NCI-H1694 (cell line): ENCODE data around the gene MAD1L1.

Experiments used
- DNase-seq: peaks from one replicate; lab custom pipeline; 2025; lab: John Stamatoyannopoulos, UW

Gene MAD1L1

GRCh38 chr7:2156756-2157472 is 75.8 kb downstream of the MAD1L1 start:
- DNase-seq = no peak

- no peak for DNase-seq
These were observed 77.9 kb downstream of the MAD1L1 start for GRCh38 chr7:2154831-2155230.

DNA sequence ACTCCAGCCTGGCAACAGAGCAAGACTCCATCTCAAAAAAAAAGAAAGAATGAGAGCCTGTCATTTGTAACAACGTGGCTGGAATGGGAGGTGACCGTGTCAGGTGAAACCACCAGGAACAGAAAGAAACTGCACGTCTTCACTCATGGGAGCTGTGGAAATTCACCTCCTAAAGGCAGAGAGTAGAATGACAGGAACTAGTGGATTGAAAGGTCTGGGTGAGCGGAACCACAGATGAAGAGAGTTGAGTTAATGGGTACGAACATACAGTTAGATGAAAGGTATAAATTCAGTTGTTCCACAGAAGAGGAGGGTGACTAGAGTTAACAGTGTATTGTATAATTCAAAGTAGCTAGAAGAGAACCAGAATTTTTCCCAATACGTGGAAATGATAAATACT is 78.6 kb downstream of the MAD1L1 start:
- DNase-seq = no peak

- no peak for DNase-seq
These were observed 80.1 kb downstream of the MAD1L1 start for GRCh38 chr7:2152646-2153045.

DNA sequence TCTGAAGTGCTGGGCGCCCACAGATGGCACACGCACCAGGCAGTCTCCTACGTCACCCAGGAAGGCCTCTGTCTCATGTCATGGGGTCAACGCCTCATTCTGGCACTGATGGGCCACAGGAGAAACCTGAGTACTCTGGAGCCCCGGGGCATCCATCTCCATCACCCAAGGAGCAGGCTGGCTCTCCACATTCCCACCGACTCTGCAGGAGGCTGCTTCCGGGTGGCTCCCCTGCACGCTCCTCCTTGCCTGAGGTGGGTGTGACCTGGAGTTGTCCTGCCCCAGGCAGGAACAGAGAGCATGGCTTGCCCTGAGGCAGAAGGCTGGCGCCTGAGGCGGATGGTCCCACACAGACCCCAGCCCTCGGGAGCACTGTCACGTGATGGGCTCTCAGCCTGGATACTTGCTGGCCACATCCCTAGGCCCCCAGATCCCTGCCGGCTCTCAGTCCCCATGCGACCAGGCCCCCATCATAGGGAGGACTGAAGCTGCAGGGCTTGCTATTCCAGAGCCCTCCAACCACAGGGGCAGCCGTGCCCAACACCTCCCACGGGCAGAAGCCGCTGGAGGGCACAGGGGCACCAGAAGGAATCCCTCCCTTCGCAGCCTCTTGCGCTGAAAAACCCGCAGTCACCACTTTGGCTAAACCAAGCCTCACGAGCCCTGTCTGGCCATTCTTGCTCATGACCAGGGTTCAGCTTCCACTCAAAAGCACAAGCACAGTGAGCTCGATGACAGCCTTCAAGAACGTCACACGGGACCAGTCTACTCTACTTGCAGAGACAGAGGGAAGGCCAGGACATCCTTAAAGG is 80.7 kb downstream of the MAD1L1 start:
- DNase-seq = no peak

DNA sequence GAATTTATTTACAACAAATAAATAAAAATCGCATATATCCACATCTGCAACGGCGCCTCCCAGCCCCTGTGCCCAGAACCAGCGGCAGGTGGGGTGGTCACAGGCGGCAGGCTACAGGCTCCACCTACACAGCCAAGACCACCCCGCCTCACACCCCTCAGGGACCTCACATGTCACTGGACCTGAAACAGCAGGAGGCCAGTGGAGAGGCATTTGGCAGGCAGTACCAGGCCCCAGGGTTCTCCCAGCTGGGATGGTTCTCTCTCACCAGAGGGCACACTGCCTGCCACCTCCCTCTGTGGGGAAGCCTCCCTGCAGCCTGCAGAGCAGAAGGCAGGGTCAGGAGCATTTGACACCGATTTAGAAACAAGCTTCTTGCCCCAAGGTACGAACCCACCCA is 81.5 kb downstream of the MAD1L1 start:
- no peak for DNase-seq

DNA sequence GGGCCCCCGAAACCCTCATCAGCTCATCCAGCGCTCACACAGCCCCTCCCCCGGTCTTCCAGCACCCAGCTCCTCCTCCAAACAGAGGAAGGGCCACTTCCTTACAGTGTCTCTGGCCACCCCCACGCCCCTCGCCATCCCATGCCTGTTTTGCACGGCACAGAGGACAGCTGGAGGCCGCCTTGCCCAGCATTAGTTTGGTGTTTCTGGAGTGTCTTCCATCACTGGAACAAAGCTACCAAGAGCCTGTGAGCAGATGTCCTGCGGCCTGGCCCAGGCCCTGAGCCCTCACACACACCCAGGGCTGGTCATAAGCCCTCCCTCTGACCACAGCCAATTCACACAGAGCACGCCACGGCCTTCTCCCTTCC is 82.3 kb downstream of the MAD1L1 start:
- no peak for DNase-seq

- DNase-seq = no peak
These were observed 82.9 kb downstream of the MAD1L1 start for GRCh38 chr7:2149672-2150444.

GRCh38 chr7:2148814-2149213 is 83.9 kb downstream of the MAD1L1 start:
- DNase-seq = no peak

- DNase-seq = no peak
These were observed 84.6 kb downstream of the MAD1L1 start for GRCh38 chr7:2148189-2148588.

DNA sequence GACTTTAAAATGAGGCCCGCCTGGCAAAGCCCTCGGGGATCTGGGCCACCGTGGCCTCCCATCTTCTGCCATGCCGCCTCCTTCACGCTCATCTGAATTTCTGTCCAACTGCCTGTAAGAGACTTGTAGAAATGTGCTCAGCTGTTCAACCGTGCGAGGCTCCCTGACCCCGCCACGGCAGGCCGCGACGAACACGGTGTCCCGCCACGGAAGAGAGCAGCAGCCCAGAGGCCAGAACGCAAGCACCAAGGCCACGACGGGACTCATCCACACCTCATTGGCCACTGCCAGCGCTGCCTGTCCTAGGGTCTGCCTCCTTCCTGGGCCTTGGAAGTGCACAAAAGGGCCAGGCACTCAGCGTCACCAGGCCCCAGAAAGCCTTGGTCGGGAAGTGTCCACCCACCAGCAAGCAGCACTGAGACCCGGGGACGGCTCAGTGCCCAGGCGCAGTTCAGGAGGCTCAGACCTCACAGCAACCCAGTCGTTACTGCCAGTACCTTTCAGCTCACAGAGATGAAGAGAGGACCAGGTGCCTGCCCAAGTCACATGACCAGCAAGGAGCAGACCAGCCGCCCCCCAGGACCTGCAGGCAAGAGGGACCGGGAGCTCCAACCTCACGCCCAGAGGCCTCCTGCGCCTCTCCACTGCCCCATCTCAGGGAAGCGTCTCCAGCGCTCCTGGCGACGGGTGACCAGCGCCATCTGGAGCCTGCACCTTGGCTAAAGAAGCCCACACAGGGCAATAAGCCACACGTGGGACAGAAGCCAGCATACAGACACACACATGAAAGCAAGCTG is 85.9 kb downstream of the MAD1L1 start:
- no peak for DNase-seq

DNA sequence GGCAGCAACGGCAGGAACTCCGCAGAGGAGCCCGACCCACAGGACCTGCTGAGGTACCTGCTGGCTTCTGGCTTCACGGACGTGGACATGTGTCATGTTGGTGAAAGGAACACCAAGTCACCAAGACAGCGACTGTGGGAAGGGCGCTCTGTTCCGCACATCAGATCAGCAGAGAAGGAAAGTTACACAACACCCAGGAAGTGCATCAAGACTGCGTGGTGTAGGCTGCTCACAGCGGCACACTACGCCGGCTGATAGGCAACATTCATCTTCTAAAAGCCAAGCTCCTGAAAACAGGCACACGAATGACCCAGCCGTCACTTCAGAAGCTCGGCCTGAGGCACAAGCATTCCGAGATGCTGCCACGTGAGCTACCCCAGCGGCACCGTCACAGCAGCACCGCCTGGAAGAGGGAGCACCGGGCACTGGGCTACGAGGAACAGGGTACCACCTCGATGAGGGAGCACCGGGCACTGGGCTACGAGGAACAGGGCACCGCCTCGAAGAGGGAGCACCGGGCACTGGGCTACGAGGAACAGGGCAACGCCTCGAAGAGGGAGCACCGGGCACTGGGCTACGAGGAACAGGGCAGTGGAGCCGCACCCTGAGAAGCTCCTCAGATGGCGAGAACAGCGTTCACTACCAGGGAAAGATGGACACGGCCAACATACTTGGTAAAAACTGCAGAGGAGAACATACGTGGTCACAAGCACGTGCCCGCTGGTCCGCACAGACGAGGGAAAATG is 86.7 kb downstream of the MAD1L1 start:
- no peak for DNase-seq

- no peak for DNase-seq
These were observed 87.8 kb downstream of the MAD1L1 start for GRCh38 chr7:2144926-2145325.

DNA sequence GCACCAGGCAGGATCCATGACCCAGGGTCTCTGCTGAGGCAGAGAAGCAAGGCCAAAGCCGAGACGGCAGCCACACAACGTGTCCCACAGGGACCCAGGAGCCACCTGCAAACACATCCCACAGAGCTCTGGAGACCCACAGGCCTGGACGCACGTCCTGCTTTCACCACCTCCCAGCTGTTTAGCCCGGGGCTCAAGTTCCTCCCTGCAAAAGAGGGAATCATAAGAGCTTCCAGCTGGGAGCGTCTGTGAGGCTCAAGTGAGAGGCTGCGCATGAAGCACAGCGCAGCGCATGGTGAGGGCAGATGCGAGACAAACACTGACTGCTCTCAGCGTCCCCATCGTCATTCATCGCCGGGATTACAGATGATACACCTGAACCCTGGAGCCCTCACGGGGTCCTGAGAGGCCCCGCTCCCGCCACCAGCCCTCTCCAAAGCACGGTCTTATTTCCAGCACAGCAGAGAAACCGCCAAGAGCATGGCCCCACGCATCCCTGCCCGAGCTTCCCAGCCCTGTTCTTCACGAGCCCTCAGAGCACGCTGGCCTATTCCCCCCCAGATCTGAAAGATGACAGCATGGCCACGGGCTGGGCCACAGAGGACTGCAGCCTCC is 88.7 kb downstream of the MAD1L1 start:
- DNase-seq = no peak

- no peak for DNase-seq
These were observed 89.3 kb downstream of the MAD1L1 start for GRCh38 chr7:2143450-2143849.

DNA sequence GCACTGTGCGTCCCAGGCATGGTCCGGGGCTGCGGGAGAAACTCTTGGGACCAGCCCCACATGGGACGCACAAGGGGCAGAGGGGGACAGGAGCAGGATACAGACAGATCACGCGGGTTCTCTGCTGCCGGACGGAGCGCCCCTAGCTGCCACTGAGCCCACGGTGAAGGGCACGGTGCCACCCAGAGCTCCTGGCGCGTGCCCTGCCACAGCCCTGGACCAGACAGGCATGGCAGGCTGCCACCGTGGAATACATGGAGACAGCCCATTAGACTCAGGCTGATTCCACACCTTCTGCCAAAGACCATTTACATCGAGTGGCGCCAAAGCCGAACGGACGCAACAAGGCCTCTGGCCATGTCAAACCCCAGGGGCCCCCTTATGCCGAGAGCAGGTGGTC is 90.4 kb downstream of the MAD1L1 start:
- DNase-seq = no peak

GRCh38 chr7:2141651-2142050 is 91.1 kb downstream of the MAD1L1 start:
- no peak for DNase-seq

DNA sequence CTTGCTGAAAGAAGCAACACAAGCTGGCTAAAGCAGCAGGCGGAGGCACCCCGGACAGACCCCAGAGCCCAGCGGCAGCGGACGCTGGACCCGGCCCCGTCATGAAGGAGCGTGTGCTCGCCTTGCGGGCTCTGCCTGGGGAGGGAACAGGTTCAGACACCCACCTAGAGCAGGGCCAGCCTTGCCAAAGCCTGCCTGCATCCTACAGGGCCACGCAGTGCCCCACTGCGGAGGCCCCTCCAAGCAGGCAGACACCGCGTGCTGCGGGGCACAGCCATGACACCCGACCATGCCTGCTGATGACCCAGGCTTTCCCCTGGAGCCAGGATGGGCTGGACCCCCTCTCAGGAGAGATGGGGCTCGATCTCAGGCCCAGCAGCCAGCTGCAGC is 91.7 kb downstream of the MAD1L1 start:
- DNase-seq = no peak

- no peak for DNase-seq
These were observed 92.3 kb downstream of the MAD1L1 start for GRCh38 chr7:2140216-2141020.
